Suppressor macrophage treated with lipopolysaccharide for 4 hours (primary cell): ENCODE results near the gene GRIN2A.

Experiments
- DNase-seq: peaks from one replicate; pipeline ENCODE4 v3.0.0-alpha.2; 2020

The GRIN2A gene

GRCh38 chr16:9801651-9802050 is 380.6 kb downstream of the GRIN2A start:
- no peak for DNase-seq

- no peak for DNase-seq
Measured at GRCh38 chr16:9800186-9800738, 382.0 kb downstream of the GRIN2A start.

DNA sequence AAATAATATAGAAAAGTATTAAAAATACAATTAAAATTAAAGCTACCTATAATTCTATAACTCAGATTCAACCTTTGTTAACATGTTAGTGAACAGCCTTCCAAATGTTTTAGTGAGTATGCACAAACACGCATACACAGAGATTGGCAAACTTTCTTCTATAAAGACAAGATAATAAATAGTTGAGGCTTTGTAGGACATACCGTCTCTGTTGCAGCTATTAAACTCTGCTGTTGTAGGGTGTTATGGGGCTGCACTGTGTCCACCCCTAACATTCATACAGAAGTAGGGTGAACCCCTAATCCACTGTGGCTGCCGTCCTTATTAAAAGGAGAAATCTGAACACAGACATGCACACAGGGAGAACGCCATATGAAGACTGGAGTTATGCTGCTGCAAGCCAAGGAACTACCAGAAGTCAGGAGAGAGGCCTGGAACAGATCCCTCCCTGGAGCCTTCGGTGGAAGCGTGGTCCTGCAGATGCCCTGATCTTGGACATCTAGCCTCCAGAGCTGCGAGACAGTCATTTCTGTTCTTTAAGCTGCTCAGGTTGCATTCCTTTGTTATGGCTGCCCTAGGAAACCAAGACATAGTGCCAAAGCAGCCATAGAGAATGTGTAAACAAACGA is 383.2 kb downstream of the GRIN2A start:
- no peak for DNase-seq

DNA sequence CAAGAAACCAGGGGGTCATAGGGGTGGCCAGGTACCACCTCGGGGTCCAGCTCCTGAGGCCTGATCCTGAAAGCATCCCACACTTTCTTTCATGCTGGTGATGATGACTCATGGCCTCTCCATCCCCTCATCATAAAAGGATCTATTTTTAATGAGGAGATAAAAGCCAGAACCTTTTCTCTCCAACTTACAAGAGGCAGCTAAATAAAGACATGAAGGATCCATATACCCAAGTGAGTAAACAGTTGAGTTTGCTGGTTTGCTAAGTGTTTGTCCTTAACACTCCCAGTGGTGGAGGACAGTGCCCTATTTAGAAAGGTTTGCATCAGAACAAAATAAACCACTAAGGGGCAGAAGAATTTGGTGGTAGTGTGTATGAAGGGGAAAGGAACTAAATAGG is 383.8 kb downstream of the GRIN2A start:
- DNase-seq, result no peak

DNA sequence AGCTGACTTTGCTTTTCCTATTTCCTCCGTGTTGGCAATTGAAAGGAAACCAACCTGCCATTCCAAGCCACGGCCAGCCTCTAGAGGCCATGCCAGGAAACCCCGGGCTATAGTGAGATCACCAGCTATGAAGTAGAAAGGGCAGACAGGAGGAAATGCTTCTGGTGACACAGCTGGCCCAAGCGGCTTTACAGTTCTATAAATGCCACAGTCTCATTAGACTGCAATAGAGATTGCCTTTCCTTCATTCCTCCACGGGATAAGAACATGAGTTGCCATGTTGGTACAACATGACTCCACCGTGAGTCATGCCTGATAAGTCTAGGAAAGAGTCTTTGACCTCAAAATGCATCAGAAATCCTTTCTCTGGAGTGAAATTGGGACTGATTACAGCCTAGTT is 384.9 kb downstream of the GRIN2A start:
- DNase-seq, result no peak

DNA sequence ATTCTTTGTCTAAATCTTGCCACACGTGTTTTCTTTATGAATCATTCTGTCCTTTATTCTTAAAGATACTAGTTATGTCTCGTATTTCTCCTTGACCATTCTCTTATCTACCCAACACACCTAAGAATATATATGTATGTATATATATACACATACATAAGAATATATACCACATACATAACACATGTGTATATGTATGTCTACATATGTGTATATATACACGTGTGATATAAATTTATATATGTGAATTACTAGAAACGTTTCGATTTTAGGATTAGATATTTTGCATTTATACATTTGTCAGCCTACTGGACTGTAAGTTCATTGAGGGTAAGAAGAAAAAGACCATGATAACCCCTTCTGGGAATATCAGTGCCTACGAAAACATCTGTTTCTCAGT is 388.6 kb downstream of the GRIN2A start:
- DNase-seq, result no peak

- no peak for DNase-seq
Measured at GRCh38 chr16:9791556-9791955, 390.7 kb downstream of the GRIN2A start.

DNA sequence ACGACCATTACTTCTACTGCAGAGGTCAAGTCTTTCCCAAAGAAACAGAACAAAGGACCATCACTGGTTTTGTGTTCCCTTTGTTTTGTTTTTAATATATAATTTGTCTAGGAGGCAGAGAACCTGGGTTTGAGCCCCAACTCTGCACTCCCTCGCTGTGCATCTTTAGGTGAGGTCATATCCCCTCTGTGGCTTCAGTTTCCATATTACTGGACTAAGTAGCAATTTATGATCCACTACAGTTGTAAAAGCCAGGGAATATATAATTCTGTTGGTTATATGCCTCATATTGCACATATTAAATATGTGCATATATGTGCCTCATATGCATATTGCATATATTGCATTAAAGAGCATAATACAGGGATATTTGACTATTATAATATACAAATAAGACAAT is 392.0 kb downstream of the GRIN2A start:
- DNase-seq, result no peak

GRCh38 chr16:9787717-9788116 is 394.5 kb downstream of the GRIN2A start:
- no peak for DNase-seq

- DNase-seq, result no peak
Measured at GRCh38 chr16:9780831-9781230, 401.4 kb downstream of the GRIN2A start.

DNA sequence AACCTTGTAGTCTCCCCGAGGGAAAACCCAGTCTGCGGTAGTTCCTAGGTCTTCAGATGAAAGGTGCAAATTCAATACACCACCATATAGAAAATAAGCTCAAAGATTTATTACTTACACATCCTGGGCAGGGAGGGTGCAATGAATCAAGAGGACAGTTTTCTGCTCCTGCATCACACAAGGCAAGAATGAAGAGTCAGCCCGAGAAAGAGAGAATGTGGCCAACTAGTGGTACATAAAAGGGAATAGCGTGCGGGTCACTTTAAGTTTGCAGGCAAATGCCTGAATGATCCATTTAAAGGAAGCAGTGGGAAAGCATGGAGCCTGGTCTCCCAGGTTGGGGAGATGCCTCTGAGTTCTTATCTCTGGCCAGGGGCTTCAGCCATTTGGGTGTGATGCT is 403.4 kb downstream of the GRIN2A start:
- no peak for DNase-seq

- no peak for DNase-seq
Measured at GRCh38 chr16:9775998-9776397, 406.2 kb downstream of the GRIN2A start.

DNA sequence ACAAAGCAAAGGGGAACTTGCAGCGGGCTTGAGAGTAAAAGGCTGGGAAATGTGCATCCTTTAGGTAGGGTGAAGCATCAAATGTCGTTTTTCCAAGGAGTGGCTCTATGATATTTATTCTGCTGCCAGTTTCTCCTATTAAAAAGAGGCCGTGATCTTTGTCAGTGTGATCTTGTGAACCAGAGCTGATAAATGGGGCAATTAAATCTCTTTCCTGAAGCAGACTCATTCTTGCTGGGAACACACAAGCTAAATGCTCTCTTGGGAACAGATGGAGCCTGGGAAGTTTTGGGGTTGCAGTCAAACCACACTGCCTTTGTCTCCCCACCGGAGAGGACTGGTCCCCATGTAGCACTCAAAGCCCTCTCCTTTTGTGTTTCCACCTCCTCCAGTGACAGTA is 408.9 kb downstream of the GRIN2A start:
- no peak for DNase-seq

DNA sequence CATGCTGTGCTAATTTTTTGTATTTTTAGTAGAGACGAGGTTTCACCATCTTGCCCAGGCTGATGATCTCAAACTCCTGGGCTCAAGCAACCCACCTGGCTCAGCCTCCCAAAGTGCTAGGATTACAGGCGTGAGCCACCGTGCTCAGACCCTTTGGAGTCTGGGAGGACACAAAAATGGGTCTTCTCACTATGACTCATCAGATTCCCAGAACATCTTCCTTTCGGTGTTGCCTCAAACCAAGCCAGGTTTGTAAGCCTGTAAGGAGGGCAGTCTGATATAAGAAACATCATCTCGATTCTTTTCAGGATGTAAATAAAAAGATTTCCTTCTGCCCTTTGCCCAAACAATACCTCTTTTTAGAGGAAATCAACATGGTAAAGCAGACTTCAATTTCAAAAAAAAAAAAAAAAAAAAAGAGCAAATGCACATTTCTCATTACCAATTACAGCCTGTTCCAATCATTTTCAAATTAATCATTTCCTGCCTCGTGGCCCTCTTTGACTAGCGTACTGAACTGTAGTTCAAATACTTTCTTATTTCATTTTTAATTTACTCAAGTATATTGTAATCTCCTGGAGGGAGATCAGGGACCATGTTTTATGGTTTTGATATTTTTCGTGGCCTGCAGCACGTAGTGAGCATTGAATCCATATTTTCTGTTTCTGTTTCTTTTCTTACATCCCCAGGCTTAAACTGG is 409.6 kb downstream of the GRIN2A start:
- DNase-seq, result no peak

DNA sequence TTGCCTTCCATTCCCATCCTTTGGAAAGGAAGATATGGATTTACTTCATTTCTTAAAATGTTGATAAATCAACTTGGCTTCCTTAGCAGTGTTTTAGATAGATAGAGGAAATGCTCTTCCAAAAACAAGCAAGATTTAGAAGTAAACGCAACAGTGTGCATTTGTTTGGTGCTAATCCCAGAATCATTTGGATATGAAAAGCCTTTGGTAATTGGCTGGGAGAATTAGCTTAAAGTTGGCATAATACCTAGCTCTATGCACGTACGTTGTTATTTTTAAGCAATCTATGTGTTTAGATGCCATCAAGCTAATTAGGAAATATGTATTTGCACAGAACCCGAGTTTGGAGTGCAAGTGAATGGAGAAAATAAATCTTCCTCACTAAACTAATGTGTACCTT is 415.3 kb downstream of the GRIN2A start:
- DNase-seq, result no peak

DNA sequence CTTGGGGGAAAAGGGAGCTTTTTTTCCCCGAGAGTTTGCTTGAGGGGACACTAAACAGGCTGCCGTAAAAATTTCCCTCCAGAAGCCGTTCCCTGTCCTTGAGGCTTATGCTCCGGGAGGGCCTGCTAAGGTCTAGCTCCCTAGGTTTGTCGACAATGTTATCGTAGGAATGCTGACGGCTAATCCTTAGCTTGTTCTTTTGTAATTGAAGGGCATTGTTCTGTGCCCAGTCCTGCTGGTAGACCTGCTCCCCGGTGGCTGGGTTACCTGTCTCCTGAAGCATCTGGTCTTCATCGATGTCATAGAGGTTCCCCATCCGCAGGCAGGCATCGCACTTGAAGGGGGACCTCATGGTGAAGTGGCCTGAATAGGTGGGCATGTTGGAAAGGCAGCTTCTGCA is 418.7 kb downstream of the GRIN2A start:
- DNase-seq, result no peak

- DNase-seq, result no peak
Measured at GRCh38 chr16:9761870-9762269, 420.4 kb downstream of the GRIN2A start.

- no peak for DNase-seq
Measured at GRCh38 chr16:9757687-9758086, 424.5 kb downstream of the GRIN2A start.

GRCh38 chr16:9756434-9756833 is 425.8 kb downstream of the GRIN2A start:
- no peak for DNase-seq

DNA sequence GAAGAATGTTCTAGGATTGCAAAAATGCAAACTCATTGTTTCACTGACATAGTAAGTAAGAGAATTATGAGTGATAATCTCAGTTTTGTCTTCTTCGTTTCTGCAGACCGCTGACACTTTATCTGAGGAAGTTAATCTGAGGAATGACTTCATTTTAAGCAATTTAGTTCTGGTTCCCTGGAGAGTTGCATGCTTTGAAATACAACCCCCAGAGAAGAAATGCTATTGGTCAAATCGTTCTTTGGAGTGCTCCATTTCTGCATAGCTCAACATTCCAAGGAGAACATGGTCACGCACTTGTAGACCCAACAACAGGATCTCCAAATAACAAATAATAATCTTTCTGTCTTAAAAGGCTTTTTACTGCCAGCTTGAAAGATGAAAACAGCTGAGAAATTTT is 427.1 kb downstream of the GRIN2A start:
- DNase-seq, result no peak

DNA sequence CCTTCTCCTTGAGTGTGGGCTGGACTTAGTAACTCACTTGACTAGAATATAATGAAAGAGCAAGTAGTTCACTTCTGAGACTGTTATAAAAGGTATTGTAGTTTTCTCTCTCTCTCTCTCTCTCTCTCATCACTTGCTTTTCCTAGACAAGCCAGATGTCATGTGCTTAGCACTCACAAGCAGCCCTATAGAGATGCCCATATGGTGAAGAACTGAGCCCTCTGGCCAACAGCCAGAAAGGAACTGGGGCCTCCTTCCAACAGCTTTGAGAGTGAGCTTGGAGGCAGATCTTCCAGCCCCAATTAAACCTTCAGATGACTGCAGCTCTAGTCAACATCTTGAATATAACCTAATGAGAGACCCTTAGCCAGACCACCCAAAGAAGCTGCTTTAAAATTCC is 440.5 kb downstream of the GRIN2A start:
- DNase-seq, result no peak

- no peak for DNase-seq
Measured at GRCh38 chr16:9739301-9739700, 442.9 kb downstream of the GRIN2A start.

GRCh38 chr16:9738690-9739089 is 443.5 kb downstream of the GRIN2A start:
- DNase-seq, result no peak

DNA sequence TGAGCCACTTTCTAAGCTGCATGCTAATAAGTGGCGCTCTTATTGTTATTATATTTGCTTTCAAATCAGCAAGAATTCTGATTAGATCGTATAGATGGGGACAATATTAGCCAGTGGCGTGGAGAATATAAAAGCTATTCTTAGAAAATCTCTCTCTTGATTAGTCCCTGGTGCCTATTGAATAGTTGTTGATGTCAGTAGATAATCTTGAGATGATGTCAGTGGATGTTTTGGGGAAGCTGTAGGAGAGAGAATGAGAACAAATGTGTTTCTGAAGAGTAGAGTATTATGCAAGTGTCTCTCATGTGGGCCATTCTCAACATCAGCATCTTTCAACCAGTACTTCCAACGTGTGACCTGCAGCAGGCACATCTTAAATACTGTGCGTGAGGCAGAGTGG is 445.7 kb downstream of the GRIN2A start:
- DNase-seq, result no peak

DNA sequence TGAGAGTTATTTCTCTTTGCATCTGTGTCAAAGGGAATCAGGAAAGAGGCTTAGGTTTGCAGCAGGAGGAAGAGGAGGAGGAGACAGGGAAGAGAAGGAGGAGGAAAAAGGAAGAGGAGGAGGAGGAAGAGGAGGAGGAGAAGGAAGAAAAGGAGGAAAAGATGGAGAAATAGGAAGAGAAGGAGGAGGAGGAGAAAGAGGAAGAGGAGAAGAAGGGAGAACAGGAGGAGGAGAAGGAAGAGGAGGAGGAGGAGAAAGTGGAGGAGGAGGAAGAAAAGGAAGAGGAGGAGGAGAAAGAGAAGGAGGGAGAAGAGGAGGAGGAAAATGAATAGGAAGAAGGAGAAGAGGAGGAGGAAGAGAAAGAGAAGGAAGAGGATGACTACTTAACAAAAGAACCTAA is 459.1 kb downstream of the GRIN2A start:
- no peak for DNase-seq
